SK-MEL-5 (cell line): ENCODE results near the gene CHST11. TPM values are rescaled to one million over a fixed set of nuclear protein-coding genes. Genes with fewer than 3 reads are reported as not detected.

Source experiments
- DNase-seq: peaks from one replicate; pipeline ENCODE4 v3.0.0-alpha.2; 2016; ENCODE audit warnings: low read depth, low spot score
- in situ Hi-C: cut with HindIII; loops from 2 replicates; pipeline ENCODE4 v1.10.0; 2016; ENCODE audit warnings: low sequenced_read_pairs, high pct_unique_total_duplicates, low pct_unique_long_range_greater_than_20kb
- total RNA-seq: library from RNA; depleted of rRNA; stranded (reverse); fragments of >200 nt; shearing (Covaris generic); gene quantifications from 2 replicates; pipeline ENCODE4 v1.2.3, GENCODE V29; 2014

CHST11 gene
- total RNA-seq, 1 experiment from 2014 or later: 27.4 TPM

GRCh38 chr12:104469523-104469922, 12.8 kb downstream of the CHST11 start:
- in situ Hi-C loops: no loop called here

DNA sequence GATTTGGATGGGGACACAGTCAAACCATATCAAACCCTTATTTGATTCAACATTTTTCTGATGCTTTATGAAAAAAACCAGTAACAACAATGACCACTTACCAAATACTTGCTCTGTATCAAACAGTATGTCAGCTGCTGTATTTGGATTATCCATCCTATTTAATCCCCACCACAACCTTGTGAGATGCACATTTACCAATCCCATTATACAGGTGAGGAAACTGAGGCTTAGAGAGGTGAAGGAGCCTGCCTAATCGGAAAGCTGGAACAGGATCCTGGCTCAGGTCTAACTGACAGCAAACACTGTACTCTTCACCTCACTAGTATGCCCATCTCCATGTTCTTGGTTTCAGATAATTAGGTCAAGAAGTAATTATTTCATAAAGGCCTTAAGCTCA, 13.8 kb downstream of the CHST11 start:
- in situ Hi-C loops: no loop called here
- no peak for DNase-seq

More at GRCh38 chr12:104469523-104469922, 12.8 kb downstream of the CHST11 start:
- no peak for DNase-seq

- DNase-seq: no peak
- in situ Hi-C loops: no loop called here
Observed at GRCh38 chr12:104471336-104471735, 14.6 kb downstream of the CHST11 start.

GRCh38 chr12:104472748-104473147, 16.0 kb downstream of the CHST11 start:
- DNase-seq: no peak
- in situ Hi-C loops: no loop called here

DNA sequence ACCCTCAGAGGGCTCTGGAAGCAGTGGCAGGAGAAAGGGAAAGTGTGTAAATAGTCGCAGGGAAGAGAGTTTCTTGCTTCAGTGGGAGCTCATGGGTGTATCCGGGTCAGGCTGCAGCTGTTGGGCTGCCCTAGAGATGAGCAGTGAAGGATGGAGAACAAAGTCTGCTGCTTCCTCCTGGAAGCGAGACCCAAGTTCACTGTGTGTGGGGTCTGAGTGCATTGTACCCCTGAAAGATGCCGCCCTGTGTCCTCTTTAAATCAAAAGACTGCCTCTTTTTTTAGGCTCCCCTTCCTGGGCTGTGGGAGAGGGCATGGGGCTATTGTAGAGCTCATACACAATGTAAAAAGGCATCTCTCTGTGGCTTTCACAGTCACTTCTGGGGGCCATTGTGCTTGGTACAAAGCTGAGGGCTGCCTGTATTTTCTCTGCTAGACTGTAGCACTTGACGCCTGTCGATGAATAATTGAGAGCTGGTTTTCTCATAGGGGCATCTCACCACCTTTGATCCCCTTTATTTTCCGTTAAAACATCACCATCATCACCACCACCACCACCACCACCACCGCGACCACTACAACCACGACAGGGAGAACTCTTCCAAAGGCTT, 16.7 kb downstream of the CHST11 start:
- in situ Hi-C loops: no loop called here
- DNase-seq: no peak

DNA sequence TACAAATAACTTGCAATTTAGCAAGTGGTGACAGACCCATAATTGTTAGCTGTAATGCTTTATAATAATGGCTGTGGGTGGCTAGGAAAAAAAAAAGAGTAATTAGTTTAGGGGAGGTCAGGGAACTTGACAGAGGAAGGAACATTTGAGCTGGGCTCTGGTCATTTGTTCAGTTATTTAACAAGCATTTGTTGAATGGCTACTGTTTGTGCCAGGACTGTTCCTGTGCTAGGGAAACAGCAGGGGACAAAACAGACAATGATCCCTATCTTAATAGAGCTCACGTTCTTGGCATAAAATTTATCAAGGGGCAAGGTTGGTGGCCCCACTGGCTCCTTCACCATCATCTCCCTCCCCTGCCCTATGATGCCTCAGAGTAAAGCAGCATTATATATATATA, 18.5 kb downstream of the CHST11 start:
- in situ Hi-C loops: no loop called here
- DNase-seq: no peak

DNA sequence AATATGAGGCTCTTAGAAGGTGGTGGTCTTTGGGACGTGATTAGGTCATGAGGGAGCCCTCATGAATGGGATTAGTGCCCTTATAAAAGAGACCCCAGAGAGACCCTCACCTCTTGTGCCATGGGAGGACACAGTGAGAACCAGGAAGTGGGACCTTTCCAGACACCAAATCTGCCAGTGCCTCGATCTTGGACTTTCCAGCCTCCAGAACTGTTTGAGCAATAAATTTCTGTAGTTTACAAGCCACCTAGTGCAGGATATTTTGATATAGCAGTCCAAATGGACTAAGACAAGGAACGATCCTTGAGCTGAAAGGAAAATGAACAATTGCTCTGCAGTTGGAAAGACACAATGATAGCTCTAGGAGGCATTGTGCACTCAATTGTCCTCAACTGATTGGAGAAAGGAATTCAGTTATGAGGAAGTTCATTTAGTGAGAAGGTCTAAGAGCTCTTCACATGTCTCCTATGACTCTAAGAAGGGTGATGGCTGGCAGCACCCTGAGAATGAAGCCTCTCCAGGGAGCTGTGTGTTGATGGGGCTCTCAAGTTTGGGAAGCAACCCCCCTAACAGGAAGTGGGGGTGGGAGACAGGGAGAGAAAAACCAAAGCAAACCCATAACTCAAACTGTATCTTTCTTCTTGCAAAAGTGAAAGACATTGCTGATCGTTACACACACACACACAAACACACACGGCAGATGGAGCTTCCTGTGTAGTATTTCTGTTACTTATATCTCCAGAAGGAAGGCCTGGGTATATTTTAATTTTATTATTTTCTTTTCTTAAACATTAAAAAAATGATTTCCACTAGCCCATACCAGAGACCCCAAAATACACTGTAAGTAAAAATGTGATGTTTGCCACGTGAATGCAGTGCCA, 21.0 kb downstream of the CHST11 start:
- no peak for DNase-seq
- in situ Hi-C loops: no loop called here

- in situ Hi-C loops: no loop called here
- DNase-seq: no peak
Observed at GRCh38 chr12:104478396-104479122, 21.8 kb downstream of the CHST11 start.

DNA sequence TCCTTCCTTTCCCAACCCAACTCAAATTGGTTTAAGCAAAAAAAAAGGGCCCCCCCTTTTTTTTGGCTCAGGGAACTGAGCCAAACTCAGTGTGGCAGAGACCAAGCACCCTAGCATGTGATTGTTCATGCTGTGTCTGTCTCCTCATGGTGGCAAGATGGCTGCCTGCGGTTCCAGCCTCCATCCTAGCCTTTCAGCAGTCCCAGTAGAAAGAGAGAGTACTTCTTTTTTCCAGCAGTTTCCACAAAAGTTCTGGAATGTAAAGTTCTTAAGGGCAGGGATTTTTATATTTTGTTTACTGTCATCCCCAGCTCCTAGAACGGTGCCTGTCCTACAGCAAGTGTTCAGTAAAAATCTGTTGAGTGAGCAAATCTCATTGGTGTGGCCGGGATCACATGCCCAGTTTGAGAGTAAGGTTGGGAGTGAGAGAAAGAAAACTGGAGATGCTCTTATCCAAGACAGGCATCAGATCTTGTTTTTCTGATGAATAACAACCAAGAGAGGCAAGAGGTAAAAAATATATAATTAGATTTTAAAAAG, 22.4 kb downstream of the CHST11 start:
- in situ Hi-C loops: no loop called here
- no peak for DNase-seq

DNA sequence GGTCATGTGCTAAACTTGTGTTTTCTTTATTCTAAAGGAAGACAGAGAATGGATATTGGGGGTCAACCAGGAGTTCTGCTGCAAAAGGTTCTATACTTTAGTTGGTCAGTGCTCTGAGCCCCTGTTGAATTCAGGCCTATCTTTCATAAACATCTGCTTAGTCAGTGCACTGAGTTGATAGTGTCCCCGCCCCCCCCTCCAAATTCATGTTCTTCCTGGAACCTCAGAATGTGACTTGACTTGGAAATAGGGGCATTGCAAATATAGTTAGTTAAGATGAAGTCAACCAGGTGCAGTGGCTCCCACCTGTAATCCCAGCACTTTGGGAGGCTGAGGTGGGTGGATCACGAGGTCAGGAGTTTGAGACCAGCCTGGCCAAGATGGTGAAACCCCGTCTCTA, 23.3 kb downstream of the CHST11 start:
- DNase-seq: no peak
- in situ Hi-C loops: no loop called here

DNA sequence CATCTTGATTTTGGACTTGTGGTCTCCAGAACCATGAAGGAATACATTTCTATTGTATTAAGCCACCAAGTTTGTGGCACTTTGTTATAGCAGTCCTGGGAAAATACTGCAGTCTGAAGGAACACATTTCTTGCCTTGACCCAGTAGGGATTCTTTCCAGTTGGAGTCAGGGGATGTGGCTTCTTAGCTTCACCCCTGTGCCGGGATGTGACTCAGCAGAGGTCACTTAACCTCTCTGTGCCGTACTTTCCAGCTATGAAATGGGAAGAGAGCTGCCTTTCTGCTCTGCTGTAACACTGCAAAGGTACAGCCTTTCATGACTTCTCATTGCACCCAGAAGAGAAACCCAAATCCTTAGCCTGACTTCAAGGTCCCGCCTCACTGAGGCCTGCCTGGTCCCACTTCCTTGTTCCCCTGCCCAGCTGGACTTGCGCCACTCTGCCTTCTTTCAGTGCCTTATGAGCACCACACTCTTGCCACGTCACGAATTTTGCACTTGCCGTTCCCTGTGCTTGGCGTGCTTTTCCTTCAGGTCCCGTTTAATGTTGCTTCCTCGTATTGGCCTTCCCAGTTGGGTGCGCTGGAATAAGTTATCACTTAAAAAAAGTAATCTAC, 24.2 kb downstream of the CHST11 start:
- in situ Hi-C loops: no loop called here
- no peak for DNase-seq

GRCh38 chr12:104482113-104482512, 25.4 kb downstream of the CHST11 start:
- DNase-seq: no peak
- in situ Hi-C loops: no loop called here

GRCh38 chr12:104482748-104483147, 26.0 kb downstream of the CHST11 start:
- no peak for DNase-seq
- in situ Hi-C loops: no loop called here

DNA sequence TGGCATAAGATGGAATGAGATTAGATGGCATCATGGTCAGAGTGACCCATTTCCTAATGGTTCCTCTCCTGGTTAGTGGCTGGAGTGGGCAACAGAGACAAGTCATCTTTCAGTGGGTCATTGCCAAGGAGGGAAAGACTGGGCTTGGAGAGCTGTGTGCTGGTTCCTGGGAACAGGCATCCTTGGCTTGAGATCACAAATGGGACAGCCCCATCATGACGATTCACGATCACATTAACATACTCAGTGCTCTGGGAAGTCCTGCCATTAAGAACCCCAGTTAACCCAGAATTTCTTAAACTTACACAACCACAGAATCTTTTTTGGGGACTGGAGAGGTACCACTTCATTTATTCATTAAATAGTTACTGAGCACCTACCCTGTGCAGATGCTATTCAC, 27.3 kb downstream of the CHST11 start:
- in situ Hi-C loops: no loop called here
- no peak for DNase-seq

GRCh38 chr12:104485651-104486362, 29.1 kb downstream of the CHST11 start:
- in situ Hi-C loops: no loop called here
- no peak for DNase-seq

DNA sequence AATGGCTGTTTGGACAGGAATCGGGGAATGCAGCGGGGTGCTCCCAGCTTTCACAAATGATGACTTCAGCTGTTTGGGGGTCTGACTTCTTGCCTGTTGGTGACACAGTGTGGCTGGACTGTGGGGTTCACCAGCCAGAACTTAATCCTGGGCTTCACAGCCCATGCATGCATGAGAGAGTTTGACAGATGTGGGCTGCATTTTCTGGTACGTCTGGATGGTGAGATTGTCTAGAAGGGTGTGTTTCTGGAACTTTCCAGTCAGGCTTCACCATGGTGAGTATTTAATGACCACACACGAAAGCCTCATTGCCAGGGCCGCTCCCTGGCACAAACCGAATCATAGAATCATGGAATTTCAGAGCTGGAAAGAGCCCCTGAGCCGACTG, 29.6 kb downstream of the CHST11 start:
- in situ Hi-C loops: no loop called here
- DNase-seq: no peak
